Heart left ventricle (tissue), 16 donors: ENCODE results near the gene PSAPL1. TPM values are rescaled to one million over a fixed set of nuclear protein-coding genes. Genes with fewer than 3 reads are reported as not detected.

Source experiments
- ATAC-seq, 4 donors: fragments of 200-7000 bp; cut with Tn5 transposase; one replicate each; pipeline ENCODE4 v1.9.1; 2020 to 2022; ENCODE audit warnings: moderate library complexity in 4 of 4, mild to moderate bottlenecking in 3 of 4, moderate number of reproducible peaks in 1 of 4
- DNase-seq, 5 donors: peaks; one replicate each; pipeline ENCODE4 v3.0.0-alpha.2; 2020
- H3K27ac ChIP-seq, 12 donors: fragments of 200-600 bp; sonication (generic) in 4 of 12; one replicate each; pipeline versions ENCODE4 v1.5.0 to v1.8.0; 2016 to 2022; ENCODE audit warnings: mild to moderate bottlenecking in 2 of 12
- H3K27me3 ChIP-seq, 9 donors: fragments of 200-600 bp; sonication (generic) in 2 of 9; one replicate each; pipeline versions ENCODE4 v1.5.1 to v1.8.0; 2016 to 2022; ENCODE audit warnings: mild to moderate bottlenecking in 3 of 9
- H3K36me3 ChIP-seq, 9 donors: fragments of 200-600 bp; sonication (generic) in 2 of 9; one replicate each; pipeline versions ENCODE4 v1.5.0 to v1.8.0; 2018 to 2022; ENCODE audit warnings: mild to moderate bottlenecking in 2 of 9
- H3K4me1 ChIP-seq, 12 donors: fragments of 200-600 bp; sonication (generic) in 4 of 12; one replicate each; pipeline versions ENCODE4 v1.5.0 to v1.8.0; 2016 to 2022; ENCODE audit warnings: mild to moderate bottlenecking in 3 of 12
- H3K4me3 ChIP-seq, 12 donors: fragments of 200-600 bp; sonication (generic) in 4 of 12; one replicate each; pipeline versions ENCODE4 v1.5.0 to v1.8.0; 2017 to 2022; ENCODE audit warnings: mild to moderate bottlenecking in 9 of 12, moderate library complexity in 4 of 12
- H3K9me3 ChIP-seq, 12 donors: fragments of 200-600 bp; sonication (generic) in 4 of 12; one replicate each; pipeline versions ENCODE4 v1.5.0 to v1.8.0; 2016 to 2022; ENCODE audit warnings: mild to moderate bottlenecking in 1 of 12
- POLR2A ChIP-seq, 2 donors: fragments of 450-650 bp; IDR thresholded peaks; one replicate each; pipeline ENCODE4 v1.6.1; 2017; ENCODE audit warnings: antibody characterized with exemption in 2 of 2, mild to moderate bottlenecking in 2 of 2, moderate library complexity in 2 of 2
- WGBS, 4 donors: extraction: QIAGEN DNeasy Blood & Tissue Kit in 2 of 4; methylation state at CpG; one replicate each; pipeline versions ENCODE4 v1.1.5 to v1.1.7; 2013 to 2018; 5-methylcytosine and 5-hydroxymethylcytosine counted together
- intact Hi-C, 10 donors: fragments of 100-400 bp; cut with DNase I; formaldehyde crosslinking; loops; one replicate each; pipeline versions ENCODE4 v1.11.1 to v1.14.2; 2022
- polyA plus RNA-seq, 2 donors: library from polyadenylated mRNA; stranded (reverse); fragments of 200-250 nt; gene quantifications; one replicate each; pipeline ENCODE4 v1.2.3, GENCODE V29; 2013
- total RNA-seq, 9 donors: library from RNA; depleted of rRNA in 2 of 9; stranded (reverse); fragments of >200 nt in 2 of 9; fragmentation: NEBNext Ultra II Directional in 3 of 9; extraction: Animal tissue kit (Norgen Biotek cat#: 25700) in 3 of 9; gene quantifications; one replicate each; pipeline versions ENCODE4 v1.1.0 to v1.2.4, GENCODE V29; 2016 to 2023
- TF ChIP-seq, protein P1 (sequence below), 12 donors: fragments of 200-600 bp; sonication (generic) in 4 of 12; IDR thresholded peaks; one replicate each; pipeline versions ENCODE4 v1.5.0 to v1.8.0; 2018 to 2022; ENCODE audit warnings: antibody characterized with exemption in 12 of 12, mild to moderate bottlenecking in 5 of 12
- donor health status: ischemic (EF 13 %, LVEDD 7.1; RV severe dilation, severe dysfunction).
- donor health status: healthy with polysubstance abuse.
- donor health status: DM: no; HTN: yes; CAD: no.
- donor health status: DM: no; HTN: no; CAD: no.
- donor health status: ischemic (EF 25% LVEDD 6.9; RV normal size, moderate dysfunction).
- donor health status: ischemic (EF 25% LVEDD 5.7; RV mildly dilated, moderate dysfunction).
- donor health status: healthy.
- donor health status: DM: yes; HTN: yes; CAD: no.
- donor health status: ischemic (EF 35%, LVEDD 5.7; RV mildly dilated, moderate dysfunction).
- donor health status: nonischemic (EF 11% LVEDD 7.7; RV severe dilation, severe dysfunction).
- donor health status: DM: yes; HTN: yes; CAD: no.
- donor health status: PGD.
- donor health status: ischemic (EF 29% LVEDD 5.4; RV normal size, mild dysfunction).
- donor health status: nonischemic (EF 23%, LVEDD 6.1; RV moderate dilation, normal function).

PSAPL1 gene
- total and polyA plus RNA-seq, 11 donors = 0.11 TPM; not detected in 10

DNA sequence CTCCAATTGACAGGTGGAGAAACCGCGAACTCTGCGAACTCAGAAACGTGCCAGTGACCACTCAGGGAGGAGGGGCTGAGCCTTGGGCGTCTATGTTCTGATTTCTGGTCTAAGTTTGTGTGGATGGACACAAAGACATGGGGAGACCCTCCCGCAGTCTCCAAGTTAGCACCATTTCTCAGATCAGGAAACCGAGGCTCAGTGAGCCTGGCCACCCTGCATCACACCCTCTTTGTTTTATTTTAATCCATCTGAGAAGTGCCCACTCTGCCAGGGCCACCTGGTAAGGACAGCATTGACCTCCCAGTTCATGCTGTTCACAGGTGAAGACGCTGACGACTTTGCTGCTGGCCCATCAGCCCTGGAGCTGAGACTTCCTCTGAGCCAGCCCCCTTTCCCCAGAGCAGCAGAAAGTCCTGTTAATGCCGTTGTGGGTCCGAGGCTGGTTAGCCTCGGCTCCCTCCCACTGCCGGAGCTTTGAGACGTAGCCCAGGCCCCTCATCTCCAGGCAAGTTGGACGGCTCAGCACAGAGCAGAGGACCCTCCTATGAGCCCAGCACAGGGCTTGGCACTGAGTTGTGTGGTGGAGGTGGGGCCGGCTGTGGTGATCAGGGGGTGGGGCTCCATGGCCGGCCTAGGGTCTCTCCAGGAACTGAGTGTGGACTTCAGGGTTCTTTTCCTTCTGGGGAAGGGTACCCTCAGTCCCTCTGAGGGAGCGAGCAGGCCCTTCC lies 43.7 kb downstream of the PSAPL1 start:
- no peak for TF ChIP-seq POLR2A (IDR thresholded peaks at IDR 0.05)
- TF ChIP-seq, protein P1, sequence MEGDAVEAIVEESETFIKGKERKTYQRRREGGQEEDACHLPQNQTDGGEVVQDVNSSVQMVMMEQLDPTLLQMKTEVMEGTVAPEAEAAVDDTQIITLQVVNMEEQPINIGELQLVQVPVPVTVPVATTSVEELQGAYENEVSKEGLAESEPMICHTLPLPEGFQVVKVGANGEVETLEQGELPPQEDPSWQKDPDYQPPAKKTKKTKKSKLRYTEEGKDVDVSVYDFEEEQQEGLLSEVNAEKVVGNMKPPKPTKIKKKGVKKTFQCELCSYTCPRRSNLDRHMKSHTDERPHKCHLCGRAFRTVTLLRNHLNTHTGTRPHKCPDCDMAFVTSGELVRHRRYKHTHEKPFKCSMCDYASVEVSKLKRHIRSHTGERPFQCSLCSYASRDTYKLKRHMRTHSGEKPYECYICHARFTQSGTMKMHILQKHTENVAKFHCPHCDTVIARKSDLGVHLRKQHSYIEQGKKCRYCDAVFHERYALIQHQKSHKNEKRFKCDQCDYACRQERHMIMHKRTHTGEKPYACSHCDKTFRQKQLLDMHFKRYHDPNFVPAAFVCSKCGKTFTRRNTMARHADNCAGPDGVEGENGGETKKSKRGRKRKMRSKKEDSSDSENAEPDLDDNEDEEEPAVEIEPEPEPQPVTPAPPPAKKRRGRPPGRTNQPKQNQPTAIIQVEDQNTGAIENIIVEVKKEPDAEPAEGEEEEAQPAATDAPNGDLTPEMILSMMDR (IDR thresholded peaks at IDR 0.05) = no peak
- no peaks in the 10 kb centered on the region for H3K4me1 ChIP-seq
- no peak overlapping the region for H3K27ac ChIP-seq
- peak in 1 of 5 donors; percentile 6 for DNase-seq
- intact Hi-C loops = loop anchor here in 2 of 10 donors (10.0 kb wide), 2 partner anchors 86 to 196 kb away; partner anchors contain the start of gene SORCS2 (in 1 of the 2)
- no peaks in the 10 kb centered on the region for H3K9me3 ChIP-seq
- H3K27me3 ChIP-seq = peaks cover 0 to 11% (median 0%) of the 10 kb centered on the region in 9 donors
- WGBS, 4 donors = 74 to 83% (median 80%) methylated on average over 15 to 18 of the region's 18 CpGs
- no peaks in the 10 kb centered on the region for H3K36me3 ChIP-seq
- H3K4me3 ChIP-seq = no peak overlapping the region
- peak in 1 of 4 donors; percentile 10 for ATAC-seq

DNA sequence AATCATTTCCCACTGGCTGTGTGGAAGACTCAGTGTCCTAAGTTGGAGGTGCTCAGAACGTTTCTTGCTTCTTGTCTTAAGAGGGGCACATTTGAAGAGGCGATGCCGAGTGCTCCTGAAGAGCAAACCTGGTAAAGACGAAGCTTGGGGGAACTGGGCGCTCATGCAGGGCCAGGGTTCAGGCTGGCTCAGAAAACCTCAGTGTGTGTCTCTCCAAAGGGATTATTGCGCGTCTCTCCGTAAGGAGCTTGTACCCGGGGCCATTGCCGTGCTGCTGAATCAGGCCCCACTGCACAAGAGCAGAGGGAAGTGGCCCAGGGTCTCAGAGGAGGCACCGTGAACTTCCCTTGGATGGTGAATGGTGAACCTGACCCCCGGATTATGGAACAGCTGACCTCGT lies 44.4 kb downstream of the PSAPL1 start:
- ATAC-seq = no peak
- DNase-seq = peak in 1 of 5 donors; percentile 8
- Histone ChIP-seq H3K4me1 (no peaks in the 10 kb centered on the region), H3K9me3 (no peaks in the 10 kb centered on the region), H3K27ac (no peak overlapping the region), H3K36me3 (no peaks in the 10 kb centered on the region), H3K4me3 (no peak overlapping the region), H3K27me3 (peaks cover 0 to 11% (median 0%) of the 10 kb centered on the region in 9 donors)
- TF ChIP-seq, protein P1 (IDR thresholded peaks at IDR 0.05) = no peak
- TF ChIP-seq POLR2A (IDR thresholded peaks at IDR 0.05) = no peak
- WGBS, 4 donors = 82 to 91% (median 85%) methylated on average over 12 to 13 of the region's 13 CpGs
- intact Hi-C loops = loop anchor here in 2 of 10 donors (10.0 kb wide), 2 partner anchors 86 to 196 kb away; partner anchors contain the start of gene SORCS2 (in 1 of the 2)

DNA sequence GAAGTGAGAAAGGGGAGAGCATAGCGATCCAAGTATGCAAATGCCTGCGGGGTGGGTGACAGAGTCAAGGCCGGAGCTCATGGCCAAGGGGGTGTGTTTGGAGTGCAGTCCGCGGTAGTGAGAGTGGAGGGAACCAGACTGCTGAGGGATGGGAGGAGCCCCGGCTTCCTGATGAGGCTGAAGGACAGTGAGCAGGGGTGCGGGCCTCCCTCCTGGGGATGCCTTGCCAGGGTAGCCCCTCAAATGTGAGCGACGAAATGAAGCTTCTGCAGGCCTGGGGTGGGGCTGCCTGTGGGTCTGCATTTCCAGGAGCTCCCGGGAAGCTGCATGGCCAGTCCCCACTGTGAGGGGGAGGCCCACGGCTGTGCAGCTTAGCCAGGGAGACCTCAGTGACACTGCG lies 45.0 kb downstream of the PSAPL1 start:
- ATAC-seq (no peak), DNase-seq (peak in 3 of 5 donors; percentile 6 to 37 (median 16))
- Histone ChIP-seq H3K36me3 (no peaks in the 10 kb centered on the region), H3K4me3 (no peak overlapping the region), H3K9me3 (no peaks in the 10 kb centered on the region), H3K27ac (no peak overlapping the region), H3K27me3 (peaks cover 0 to 11% (median 0%) of the 10 kb centered on the region in 9 donors), H3K4me1 (no peaks in the 10 kb centered on the region)
- TF ChIP-seq, protein P1 (IDR thresholded peaks at IDR 0.05) = no peak
- no peak for TF ChIP-seq POLR2A (IDR thresholded peaks at IDR 0.05)
- intact Hi-C loops = loop anchor here in 2 of 10 donors (10.0 kb wide), 2 partner anchors 85 to 195 kb away; partner anchors contain the start of gene SORCS2 (in 1 of the 2)
- 54 to 74% (median 66%) methylated on average over 12 of the region's 12 CpGs for WGBS, 4 donors

DNA sequence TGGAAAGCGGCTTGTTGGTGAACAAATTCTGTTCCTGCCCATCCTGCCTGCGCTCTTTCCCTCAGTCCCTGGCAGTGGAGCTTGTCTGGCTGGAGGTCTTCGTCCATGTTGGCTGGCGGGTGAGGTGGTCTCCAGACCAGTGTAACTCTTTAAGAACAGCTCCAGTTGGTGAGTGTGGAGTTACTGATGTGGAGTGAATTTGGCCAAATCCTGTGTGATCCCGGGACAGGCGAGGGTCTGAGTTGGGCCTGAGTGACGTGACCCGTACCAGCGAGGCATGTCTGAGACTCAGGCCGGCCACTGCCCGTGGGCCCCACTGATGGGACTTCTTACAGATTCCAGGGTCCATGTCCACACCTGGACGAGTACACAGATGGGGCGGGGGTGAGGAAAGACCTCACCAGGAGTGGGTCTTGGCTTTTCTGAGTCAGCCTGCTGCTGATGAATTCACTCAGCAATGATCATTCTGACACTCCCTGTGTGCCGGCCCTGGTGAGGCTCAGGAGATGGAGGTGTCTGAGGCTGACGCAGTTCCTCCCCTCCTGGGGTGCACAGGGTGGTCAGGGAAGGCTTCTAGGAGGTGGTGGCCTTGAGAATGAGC lies 45.5 kb downstream of the PSAPL1 start:
- WGBS, 4 donors = 87 to 91% (median 89%) methylated on average over 14 to 15 of the region's 15 CpGs
- no peaks in the 10 kb centered on the region for H3K4me1 ChIP-seq
- H3K4me3 ChIP-seq = no peak overlapping the region
- ATAC-seq (no peak), DNase-seq (peak in 2 of 5 donors; percentile 19 to 28)
- no peaks in the 10 kb centered on the region for H3K36me3 ChIP-seq
- no peak for TF ChIP-seq POLR2A (IDR thresholded peaks at IDR 0.05)
- TF ChIP-seq, protein P1 (IDR thresholded peaks at IDR 0.05) = no peak
- no peaks in the 10 kb centered on the region for H3K9me3 ChIP-seq
- intact Hi-C loops = no loop called here
- H3K27me3 ChIP-seq = peaks cover 0 to 11% (median 0%) of the 10 kb centered on the region in 9 donors
- H3K27ac ChIP-seq = no peak overlapping the region
